K562 (cell line): Measurements from ENCODE around the gene LBHD2. TPM values are rescaled to one million over a fixed set of nuclear protein-coding genes. Genes with fewer than 3 reads are reported as not detected.
A peak's percentile ranks its signal among the peaks of the same experiment; 100 is the strongest.

Experiments used
- ATF7 ChIP-seq: fragments of 450-650 bp; IDR thresholded peaks from 2 replicates; pipeline ENCODE4 v1.7.1; 2014; ENCODE audit warnings: mild to moderate bottlenecking, moderate library complexity
- CC2D1A ChIP-seq: fragments of 450-650 bp; IDR thresholded peaks from 2 replicates; pipeline ENCODE4 v1.6.1; 2017; ENCODE audit warnings: mild to moderate bottlenecking
- CEBPG ChIP-seq, 3 experiments: fragments of 200-800 bp in 1 of 3; sonication (Bioruptor generic) in 1 of 3; sonication (generic) in 1 of 3; formaldehyde crosslinking in 1 of 3; IDR thresholded peaks in 2 of 3; conservative IDR thresholded peaks in 1 of 3; 2 replicates each; pipeline versions ENCODE4 v1.6.1 to v1.8.0; 2016 to 2022; ENCODE audit warnings: missing compliant biosample characterization in 2 of 3, missing genetic modification characterization in 2 of 3, mild to moderate bottlenecking in 1 of 3, missing genetic modification reagents in 1 of 3
- EGR1 ChIP-seq: fragments of 450-650 bp; conservative IDR thresholded peaks from 2 replicates; pipeline ENCODE4 v1.6.1; 2017; ENCODE audit warnings: mild to moderate bottlenecking
- GABPB2 ChIP-seq: fragments of 250-450 bp; sonication (Bioruptor Pico); conservative IDR thresholded peaks from 2 replicates; pipeline ENCODE4 v1.5.1; 2021; ENCODE audit warnings: mild to moderate bottlenecking
- GATAD2A ChIP-seq: fragments of 450-650 bp; IDR thresholded peaks from 2 replicates; pipeline ENCODE4 v1.6.1; 2017
- GTF2E2 ChIP-seq: fragments of 200-800 bp; sonication (Bioruptor generic); IDR thresholded peaks from 2 replicates; pipeline ENCODE4 v1.6.1; 2016; ENCODE audit warnings: missing genetic modification characterization, missing compliant biosample characterization
- MCM3 ChIP-seq: fragments of 450-650 bp; IDR thresholded peaks from 2 replicates; pipeline ENCODE4 v1.6.1; 2016
- NR2C1 ChIP-seq, 2 experiments: fragments of 450-650 bp; IDR thresholded peaks; 2 replicates each; pipeline ENCODE4 v1.6.1; 2017; ENCODE audit warnings: mild to moderate bottlenecking in 2 of 2, antibody characterized with exemption in 1 of 2, inconsistent platforms in 1 of 2, missing compliant biosample characterization in 1 of 2, missing genetic modification characterization in 1 of 2
- NR2C2 ChIP-seq, 2 experiments: fragments of 200-800 bp in 1 of 2; sonication (Bioruptor generic) in 1 of 2; sonication (generic) in 1 of 2; formaldehyde crosslinking in 1 of 2; IDR thresholded peaks; 2 replicates each; pipeline versions ENCODE4 v1.6.1 to v1.8.0; 2016 to 2022; ENCODE audit warnings: mild to moderate bottlenecking in 1 of 2, missing compliant biosample characterization in 1 of 2, missing genetic modification characterization in 1 of 2, missing genetic modification reagents in 1 of 2
- NR3C1 ChIP-seq: sonication (generic); formaldehyde crosslinking; IDR thresholded peaks from 2 replicates; pipeline ENCODE4 v1.8.1; 2022; ENCODE audit warnings: missing genetic modification reagents
- ZNF174 ChIP-seq: fragments of 250-450 bp; sonication (Bioruptor Pico); IDR thresholded peaks from 2 replicates; pipeline ENCODE4 v1.4.0; 2020; ENCODE audit warnings: mild to moderate bottlenecking
- ZNF23 ChIP-seq: fragments of 250-450 bp; sonication (Bioruptor Pico); IDR thresholded peaks from 2 replicates; pipeline ENCODE4 v1.4.0; 2020; ENCODE audit warnings: mild to moderate bottlenecking
- ZNF24 ChIP-seq: fragments of 450-650 bp; IDR thresholded peaks from 2 replicates; pipeline ENCODE4 v1.6.1; 2016
- ZNF583 ChIP-seq: fragments of 250-450 bp; sonication (Bioruptor Pico); IDR thresholded peaks from 2 replicates; pipeline ENCODE4 v1.4.0; 2020
- ZZZ3 ChIP-seq: fragments of 450-650 bp; IDR thresholded peaks from 2 replicates; pipeline ENCODE4 v1.6.1; 2016; ENCODE audit warnings: antibody characterized with exemption, mild to moderate bottlenecking, moderate library complexity
- polyA plus RNA-seq, 8 experiments: library from polyadenylated mRNA; depleted of rRNA in 4 of 8; stranded (reverse) in 5 of 8; unstranded in 3 of 8; fragments of >200 nt; fragmentation: Nextera tagmentation in 2 of 8; fragmentation: Illumina TruSeq in 1 of 8; extraction: Ambion mirVana in 2 of 8; extraction: Trizol in 1 of 8; gene quantifications; 2 replicates each; pipeline versions ENCODE4 v1.2.1 to v1.2.3, GENCODE V29; 2011 to 2014; ENCODE audit warnings: inconsistent platforms in 1 of 8, missing spikeins in 1 of 8
- total RNA-seq, 7 experiments: library from RNA; depleted of rRNA in 6 of 7; stranded (reverse); fragments of >200 nt in 6 of 7; fragmentation: Illumina TruSeq in 2 of 7; extraction: Trizol in 2 of 7; gene quantifications; 2 replicates each; pipeline versions ENCODE4 v1.2.1 to v1.2.3, GENCODE V29; 2011 to 2021; ENCODE audit warnings: low replicate concordance in 1 of 7
- TF ChIP-seq, protein P1 (sequence below): fragments of 250-450 bp; sonication (Bioruptor Pico); IDR thresholded peaks from 2 replicates; pipeline ENCODE4 v1.5.0; 2020; ENCODE audit warnings: mild to moderate bottlenecking
- TF ChIP-seq, protein P2 (sequence below): fragments of 250-450 bp; sonication (Bioruptor Pico); IDR thresholded peaks from 2 replicates; pipeline ENCODE4 v1.9.0; 2021; ENCODE audit warnings: mild to moderate bottlenecking, inconsistent platforms
- TF ChIP-seq, protein P3 (sequence below): sonication (generic); formaldehyde crosslinking; IDR thresholded peaks from 2 replicates; pipeline ENCODE4 v1.8.1; 2023; ENCODE audit warnings: mild to moderate bottlenecking, missing genetic modification reagents
- TF ChIP-seq, protein P4 (sequence below): fragments of 450-650 bp; IDR thresholded peaks from 2 replicates; pipeline ENCODE4 v1.6.1; 2016; ENCODE audit warnings: borderline replicate concordance

The LBHD2 gene
- total and polyA plus RNA-seq, 9 of the 15 experiments (the other 6 are each of a cell fraction or from before 2014, with no cell fraction given): not detected

DNA sequence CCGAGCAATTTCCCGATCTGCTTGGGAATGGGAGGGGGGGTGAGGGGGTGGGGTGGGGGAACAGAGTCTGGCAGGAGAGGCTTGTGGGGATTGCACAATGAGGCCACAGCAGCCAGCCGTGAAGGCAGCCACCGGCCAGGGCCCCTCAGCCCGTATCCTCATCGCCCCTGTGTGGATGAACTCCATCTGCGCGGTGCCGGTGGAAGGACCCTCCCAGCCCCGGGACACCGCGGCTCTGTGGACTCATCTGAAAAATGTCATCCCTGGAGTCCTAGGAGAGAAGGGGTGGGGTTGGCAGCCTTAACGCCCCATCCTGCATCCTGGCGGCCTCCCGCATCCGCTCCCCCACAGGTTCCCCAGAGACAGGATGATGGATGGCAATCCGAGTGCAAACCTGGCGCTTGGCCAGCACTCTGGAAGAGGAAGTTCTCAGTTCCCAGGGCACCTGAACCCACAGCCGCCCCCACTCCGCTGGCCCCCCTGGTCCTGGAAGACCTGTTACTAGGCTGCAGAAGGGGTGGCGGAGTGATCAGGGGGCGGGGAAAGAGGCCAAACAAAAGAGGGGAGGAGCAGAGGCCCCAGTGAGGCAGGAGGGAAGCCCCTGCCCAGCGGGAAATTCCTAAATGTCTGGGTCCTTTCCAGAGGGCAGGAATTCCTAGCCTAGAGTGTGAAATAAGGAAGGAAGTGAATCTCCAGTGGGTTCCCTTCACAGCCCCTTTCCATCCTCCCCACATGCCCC, 38.0 kb downstream of the LBHD2 start (continued):
- TF ChIP-seq MCM3 (no peak), ZZZ3 (no peak), ZNF174 (CRISPR knock-in tag) (no peak), ZNF583 (CRISPR knock-in tag) (no peak), ZNF23 (CRISPR knock-in tag) (no peak), ZNF24 (no peak), EGR1 (peak; percentile 70), CC2D1A (no peak), GABPB2 (CRISPR knock-in tag) (no peak), NR2C2 (CRISPR knock-in tag; IDR thresholded peaks at IDR 0.05) (no peak), NR2C2 (tag; IDR thresholded peaks at IDR 0.05) (peak; percentile 69), NR3C1 (no peak), CEBPG (CRISPR knock-in tag; IDR thresholded peaks at IDR 0.05) (no peak), CEBPG (tag; conservative IDR thresholded peaks at IDR 0.05 in 1 of 2, IDR thresholded peaks at IDR 0.05 in 1 of 2) (peak in 1 of 2 experiments; percentile 21; a peak in 1 of 4 replicates), NR2C1 (IDR thresholded peaks at IDR 0.05) (no peak), NR2C1 (tag; IDR thresholded peaks at IDR 0.05) (0 out of 2 replicates have a peak, but pooled peaks have one; percentile 22), ATF7 (peak; percentile 43), GATAD2A (no peak), GTF2E2 (tag) (no peak)
- TF ChIP-seq, protein P1, sequence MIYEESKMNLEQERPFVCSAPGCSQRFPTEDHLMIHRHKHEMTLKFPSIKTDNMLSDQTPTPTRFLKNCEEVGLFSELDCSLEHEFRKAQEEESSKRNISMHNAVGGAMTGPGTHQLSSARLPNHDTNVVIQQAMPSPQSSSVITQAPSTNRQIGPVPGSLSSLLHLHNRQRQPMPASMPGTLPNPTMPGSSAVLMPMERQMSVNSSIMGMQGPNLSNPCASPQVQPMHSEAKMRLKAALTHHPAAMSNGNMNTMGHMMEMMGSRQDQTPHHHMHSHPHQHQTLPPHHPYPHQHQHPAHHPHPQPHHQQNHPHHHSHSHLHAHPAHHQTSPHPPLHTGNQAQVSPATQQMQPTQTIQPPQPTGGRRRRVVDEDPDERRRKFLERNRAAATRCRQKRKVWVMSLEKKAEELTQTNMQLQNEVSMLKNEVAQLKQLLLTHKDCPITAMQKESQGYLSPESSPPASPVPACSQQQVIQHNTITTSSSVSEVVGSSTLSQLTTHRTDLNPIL (CRISPR knock-in tag): no peak
- TF ChIP-seq, protein P2, sequence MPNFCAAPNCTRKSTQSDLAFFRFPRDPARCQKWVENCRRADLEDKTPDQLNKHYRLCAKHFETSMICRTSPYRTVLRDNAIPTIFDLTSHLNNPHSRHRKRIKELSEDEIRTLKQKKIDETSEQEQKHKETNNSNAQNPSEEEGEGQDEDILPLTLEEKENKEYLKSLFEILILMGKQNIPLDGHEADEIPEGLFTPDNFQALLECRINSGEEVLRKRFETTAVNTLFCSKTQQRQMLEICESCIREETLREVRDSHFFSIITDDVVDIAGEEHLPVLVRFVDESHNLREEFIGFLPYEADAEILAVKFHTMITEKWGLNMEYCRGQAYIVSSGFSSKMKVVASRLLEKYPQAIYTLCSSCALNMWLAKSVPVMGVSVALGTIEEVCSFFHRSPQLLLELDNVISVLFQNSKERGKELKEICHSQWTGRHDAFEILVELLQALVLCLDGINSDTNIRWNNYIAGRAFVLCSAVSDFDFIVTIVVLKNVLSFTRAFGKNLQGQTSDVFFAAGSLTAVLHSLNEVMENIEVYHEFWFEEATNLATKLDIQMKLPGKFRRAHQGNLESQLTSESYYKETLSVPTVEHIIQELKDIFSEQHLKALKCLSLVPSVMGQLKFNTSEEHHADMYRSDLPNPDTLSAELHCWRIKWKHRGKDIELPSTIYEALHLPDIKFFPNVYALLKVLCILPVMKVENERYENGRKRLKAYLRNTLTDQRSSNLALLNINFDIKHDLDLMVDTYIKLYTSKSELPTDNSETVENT (CRISPR knock-in tag): no peak
- TF ChIP-seq, protein P3, sequence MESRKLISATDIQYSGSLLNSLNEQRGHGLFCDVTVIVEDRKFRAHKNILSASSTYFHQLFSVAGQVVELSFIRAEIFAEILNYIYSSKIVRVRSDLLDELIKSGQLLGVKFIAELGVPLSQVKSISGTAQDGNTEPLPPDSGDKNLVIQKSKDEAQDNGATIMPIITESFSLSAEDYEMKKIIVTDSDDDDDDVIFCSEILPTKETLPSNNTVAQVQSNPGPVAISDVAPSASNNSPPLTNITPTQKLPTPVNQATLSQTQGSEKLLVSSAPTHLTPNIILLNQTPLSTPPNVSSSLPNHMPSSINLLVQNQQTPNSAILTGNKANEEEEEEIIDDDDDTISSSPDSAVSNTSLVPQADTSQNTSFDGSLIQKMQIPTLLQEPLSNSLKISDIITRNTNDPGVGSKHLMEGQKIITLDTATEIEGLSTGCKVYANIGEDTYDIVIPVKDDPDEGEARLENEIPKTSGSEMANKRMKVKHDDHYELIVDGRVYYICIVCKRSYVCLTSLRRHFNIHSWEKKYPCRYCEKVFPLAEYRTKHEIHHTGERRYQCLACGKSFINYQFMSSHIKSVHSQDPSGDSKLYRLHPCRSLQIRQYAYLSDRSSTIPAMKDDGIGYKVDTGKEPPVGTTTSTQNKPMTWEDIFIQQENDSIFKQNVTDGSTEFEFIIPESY (CRISPR knock-in tag): no peak
- TF ChIP-seq, protein P4, sequence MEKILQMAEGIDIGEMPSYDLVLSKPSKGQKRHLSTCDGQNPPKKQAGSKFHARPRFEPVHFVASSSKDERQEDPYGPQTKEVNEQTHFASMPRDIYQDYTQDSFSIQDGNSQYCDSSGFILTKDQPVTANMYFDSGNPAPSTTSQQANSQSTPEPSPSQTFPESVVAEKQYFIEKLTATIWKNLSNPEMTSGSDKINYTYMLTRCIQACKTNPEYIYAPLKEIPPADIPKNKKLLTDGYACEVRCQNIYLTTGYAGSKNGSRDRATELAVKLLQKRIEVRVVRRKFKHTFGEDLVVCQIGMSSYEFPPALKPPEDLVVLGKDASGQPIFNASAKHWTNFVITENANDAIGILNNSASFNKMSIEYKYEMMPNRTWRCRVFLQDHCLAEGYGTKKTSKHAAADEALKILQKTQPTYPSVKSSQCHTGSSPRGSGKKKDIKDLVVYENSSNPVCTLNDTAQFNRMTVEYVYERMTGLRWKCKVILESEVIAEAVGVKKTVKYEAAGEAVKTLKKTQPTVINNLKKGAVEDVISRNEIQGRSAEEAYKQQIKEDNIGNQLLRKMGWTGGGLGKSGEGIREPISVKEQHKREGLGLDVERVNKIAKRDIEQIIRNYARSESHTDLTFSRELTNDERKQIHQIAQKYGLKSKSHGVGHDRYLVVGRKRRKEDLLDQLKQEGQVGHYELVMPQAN: no peak
